NCI-H146 (cell line): ENCODE measurements around the gene ZNF286A.
"Not testable (repeated sequence)": the region's sequence is repeated elsewhere in the genome, so short reads cannot be mapped to it uniquely, and the experiment has no call there.

Source experiments
- DNase-seq: peaks from one replicate; lab custom pipeline; 2025; lab: John Stamatoyannopoulos, UW

The ZNF286A gene

GRCh38 chr17:15699937-15700336 is 385 bp downstream of the ZNF286A start:
- DNase-seq, result not testable (repeated sequence)

- not testable (repeated sequence) for DNase-seq
Measured at GRCh38 chr17:15704239-15704638, 4.7 kb downstream of the ZNF286A start.

GRCh38 chr17:15704813-15705212 is 5.3 kb downstream of the ZNF286A start:
- DNase-seq, result not testable (repeated sequence)

- DNase-seq, result not testable (repeated sequence)
Measured at GRCh38 chr17:15708879-15709278, 9.3 kb downstream of the ZNF286A start.

GRCh38 chr17:15716601-15717563 is 17.3 kb downstream of the ZNF286A start:
- DNase-seq, result not testable (repeated sequence)

GRCh38 chr17:15730535-15730934 is 31.0 kb downstream of the ZNF286A start:
- DNase-seq, result not testable (repeated sequence)

GRCh38 chr17:15731900-15732299 is 32.3 kb downstream of the ZNF286A start, which contains the start of gene TBC1D26:
TBC1D26 (plus strand) TSS chr17:15732283; CDS start chr17:15735349, 3,066 bp downstream.
- not testable (repeated sequence) for DNase-seq

GRCh38 chr17:15733174-15733789 is 33.7 kb downstream of the ZNF286A start:
- DNase-seq, result not testable (repeated sequence)

GRCh38 chr17:15736578-15736977 is 37.0 kb downstream of the ZNF286A start:
- DNase-seq, result not testable (repeated sequence)

GRCh38 chr17:15738066-15738465 is 38.5 kb downstream of the ZNF286A start:
- DNase-seq, result no peak

GRCh38 chr17:15739259-15739658 is 39.7 kb downstream of the ZNF286A start:
- DNase-seq, result not testable (repeated sequence)

GRCh38 chr17:15740041-15740440 is 40.5 kb downstream of the ZNF286A start:
- not testable (repeated sequence) for DNase-seq

- DNase-seq, result no peak
Measured at GRCh38 chr17:15740570-15741120, 41.1 kb downstream of the ZNF286A start.

GRCh38 chr17:15741624-15742023 is 42.1 kb downstream of the ZNF286A start:
- DNase-seq, result no peak

- no peak for DNase-seq
Measured at GRCh38 chr17:15742051-15742795, 42.7 kb downstream of the ZNF286A start.

GRCh38 chr17:15742921-15743320 is 43.4 kb downstream of the ZNF286A start:
- DNase-seq, result no peak

- DNase-seq, result no peak
Measured at GRCh38 chr17:15744074-15744676, 44.6 kb downstream of the ZNF286A start.

- DNase-seq, result no peak
Measured at GRCh38 chr17:15744885-15745284, 45.3 kb downstream of the ZNF286A start.

- not testable (repeated sequence) for DNase-seq
Measured at GRCh38 chr17:15749403-15749802, 49.9 kb downstream of the ZNF286A start.

GRCh38 chr17:15768865-15769533 is 69.4 kb downstream of the ZNF286A start:
- not testable (repeated sequence) for DNase-seq
